Measurements from ENCODE around the gene AQP12A.

AQP12A gene

DNA sequence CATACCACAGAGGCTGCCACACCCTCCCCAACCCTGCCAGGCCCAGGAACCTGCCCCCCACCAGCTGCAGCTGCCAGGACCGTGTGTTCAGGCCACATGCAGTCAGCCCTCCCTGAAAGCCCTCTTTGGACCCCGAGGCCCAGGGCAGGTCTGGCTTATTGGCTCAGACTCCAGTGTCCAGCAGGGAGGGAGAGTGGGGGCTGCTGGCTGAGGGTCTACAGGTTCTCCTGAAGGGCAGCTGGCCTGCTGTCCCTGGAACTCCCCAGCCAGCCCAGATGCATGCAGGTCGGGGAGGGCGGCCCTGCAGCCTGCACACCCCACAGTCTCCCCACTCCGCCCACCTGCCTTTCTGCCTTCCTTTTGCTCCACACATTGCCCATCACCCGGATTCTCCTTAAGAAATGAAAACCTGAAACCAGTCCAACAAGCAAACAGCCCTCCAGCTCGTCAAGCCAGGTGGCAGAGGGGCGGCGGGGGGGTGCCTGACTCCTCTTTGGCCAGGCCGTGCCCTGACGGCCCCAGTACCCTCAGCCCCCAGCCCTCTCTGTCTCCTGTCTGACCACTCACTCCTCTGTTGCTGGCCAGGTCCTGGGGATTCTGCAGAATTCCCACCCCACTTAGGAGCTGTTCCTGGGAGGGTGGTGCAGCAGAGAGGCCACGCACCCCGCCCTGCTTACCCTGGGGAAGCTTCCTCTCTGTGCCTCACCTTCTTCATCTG, 48.4 kb upstream of the AQP12A start:
- no peak for DNase-seq (ENCODE audit: low spot score)
- no peak overlapping the region for H3K27ac ChIP-seq (replicated peaks; ENCODE audit: low read length)
- H3K9me3 ChIP-seq (replicated peaks in 1 of 2; ENCODE audit: control insufficient read depth in 2 of 2, insufficient read depth in 1 of 2, low read depth in 1 of 2, low read length in 2 of 2): no peaks in the 10 kb centered on the region
- no peak overlapping the region for H3K4me2 ChIP-seq (ENCODE audit: insufficient read depth, low read length, poor library complexity, severe bottlenecking)
- peak overlapping the region; percentile 76 for H3K18ac ChIP-seq (ENCODE audit: low read length)
- H4K8ac ChIP-seq (ENCODE audit: low read depth, low read length): no peak overlapping the region
- peaks cover 0 to 7% of the 10 kb centered on the region in 2 donors for H3K4me1 ChIP-seq (ENCODE audit: control insufficient read depth in 2 of 2, insufficient read depth in 1 of 2, low read depth in 1 of 2, low read length in 2 of 2)
- H2AFZ ChIP-seq (ENCODE audit: low read length): no peak overlapping the region
- H4K91ac ChIP-seq (ENCODE audit: low read depth, low read length, poor library complexity): no peak overlapping the region
- no peak overlapping the region for H3K4ac ChIP-seq (ENCODE audit: low read length)
- no peak overlapping the region for H2BK5ac ChIP-seq (ENCODE audit: low read length)
- no peaks in the 10 kb centered on the region for H3K36me3 ChIP-seq (replicated peaks in 1 of 2; ENCODE audit: control insufficient read depth in 2 of 2, insufficient read depth in 2 of 2, low read length in 2 of 2)
- H3K14ac ChIP-seq (ENCODE audit: low read length): peak overlapping the region; percentile 56
- H3K79me1 ChIP-seq (ENCODE audit: low read depth, low read length): peaks cover 3% of the 10 kb centered on the region
- peaks cover 0 to 33% (median 0%) of the 10 kb centered on the region in 3 experiments for H3K27me3 ChIP-seq (ENCODE audit: control insufficient read depth in 3 of 3, insufficient read depth in 3 of 3, low read depth in 1 of 3, low read length in 3 of 3)
- H3K23ac ChIP-seq (ENCODE audit: low read depth, low read length, poor library complexity): no peak overlapping the region
- WGBS, 2 donors (ENCODE audit: extremely low coverage in 2 of 2, insufficient read length in 2 of 2, insufficient replicate concordance in 1 of 2): no CpG with 5 or more reads among the region's 13 CpGs
- H2BK15ac ChIP-seq (ENCODE audit: low read length): peak overlapping the region; percentile 14
- H3K4me3 ChIP-seq (ENCODE audit: low read length in 2 of 2): no peak overlapping the region
- no peak overlapping the region for H2BK120ac ChIP-seq (ENCODE audit: low read depth, low read length)
- H2BK12ac ChIP-seq (ENCODE audit: low read length): no peak overlapping the region
- peak overlapping the region; percentile 63 for H3K9ac ChIP-seq (ENCODE audit: low read depth, low read length, poor library complexity)
- peak overlapping the region; percentile 63 for H2AK5ac ChIP-seq (ENCODE audit: low read depth, low read length)

DNA sequence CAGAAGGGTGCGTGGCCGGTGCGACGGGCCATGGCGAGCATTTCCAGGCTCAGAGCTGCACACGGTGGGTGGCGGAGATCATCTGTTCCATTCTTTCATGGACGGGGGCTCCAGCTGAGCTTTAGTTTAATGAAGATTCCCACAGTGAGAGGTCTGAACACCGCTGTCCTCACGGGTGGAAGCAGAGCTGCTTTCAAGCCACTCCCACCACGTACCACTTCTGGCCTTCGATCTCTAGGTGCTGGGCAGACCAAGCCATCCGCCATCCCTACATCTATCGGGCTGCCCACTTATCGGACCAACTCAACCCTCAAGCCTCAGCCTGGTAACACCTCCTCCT, 47.9 kb upstream of the AQP12A start:
- no peak overlapping the region for H2AFZ ChIP-seq (ENCODE audit: low read length)
- peaks cover 3% of the 10 kb centered on the region for H3K79me1 ChIP-seq (ENCODE audit: low read depth, low read length)
- no peak overlapping the region for H3K18ac ChIP-seq (ENCODE audit: low read length)
- H4K91ac ChIP-seq (ENCODE audit: low read depth, low read length, poor library complexity): no peak overlapping the region
- no peak overlapping the region for H2BK120ac ChIP-seq (ENCODE audit: low read depth, low read length)
- H3K27ac ChIP-seq (replicated peaks; ENCODE audit: low read length): no peak overlapping the region
- peaks cover 0 to 33% (median 0%) of the 10 kb centered on the region in 3 experiments for H3K27me3 ChIP-seq (ENCODE audit: control insufficient read depth in 3 of 3, insufficient read depth in 3 of 3, low read depth in 1 of 3, low read length in 3 of 3)
- peak overlapping the region; percentile 79 for H2BK5ac ChIP-seq (ENCODE audit: low read length)
- H3K4me2 ChIP-seq (ENCODE audit: insufficient read depth, low read length, poor library complexity, severe bottlenecking): no peak overlapping the region
- H3K4me3 ChIP-seq (ENCODE audit: low read length in 2 of 2): no peak overlapping the region
- H3K23ac ChIP-seq (ENCODE audit: low read depth, low read length, poor library complexity): no peak overlapping the region
- peak overlapping the region; percentile 63 for H3K9ac ChIP-seq (ENCODE audit: low read depth, low read length, poor library complexity)
- H4K8ac ChIP-seq (ENCODE audit: low read depth, low read length): no peak overlapping the region
- peak overlapping the region; percentile 49 for H2AK5ac ChIP-seq (ENCODE audit: low read depth, low read length)
- WGBS, 2 donors (ENCODE audit: extremely low coverage in 2 of 2, insufficient read length in 2 of 2, insufficient replicate concordance in 1 of 2): no CpG with 5 or more reads among the region's 15 CpGs
- no peak overlapping the region for H3K4ac ChIP-seq (ENCODE audit: low read length)
- H3K9me3 ChIP-seq (replicated peaks in 1 of 2; ENCODE audit: control insufficient read depth in 2 of 2, insufficient read depth in 1 of 2, low read depth in 1 of 2, low read length in 2 of 2): no peaks in the 10 kb centered on the region
- no peaks in the 10 kb centered on the region for H3K36me3 ChIP-seq (replicated peaks in 1 of 2; ENCODE audit: control insufficient read depth in 2 of 2, insufficient read depth in 2 of 2, low read length in 2 of 2)
- DNase-seq (ENCODE audit: low spot score): no peak
- peaks cover 4 to 9% of the 10 kb centered on the region in 2 donors for H3K4me1 ChIP-seq (ENCODE audit: control insufficient read depth in 2 of 2, insufficient read depth in 1 of 2, low read depth in 1 of 2, low read length in 2 of 2)
- no peak overlapping the region for H2BK12ac ChIP-seq (ENCODE audit: low read length)
- H2BK15ac ChIP-seq (ENCODE audit: low read length): peak overlapping the region; percentile 14
- H3K14ac ChIP-seq (ENCODE audit: low read length): no peak overlapping the region

DNA sequence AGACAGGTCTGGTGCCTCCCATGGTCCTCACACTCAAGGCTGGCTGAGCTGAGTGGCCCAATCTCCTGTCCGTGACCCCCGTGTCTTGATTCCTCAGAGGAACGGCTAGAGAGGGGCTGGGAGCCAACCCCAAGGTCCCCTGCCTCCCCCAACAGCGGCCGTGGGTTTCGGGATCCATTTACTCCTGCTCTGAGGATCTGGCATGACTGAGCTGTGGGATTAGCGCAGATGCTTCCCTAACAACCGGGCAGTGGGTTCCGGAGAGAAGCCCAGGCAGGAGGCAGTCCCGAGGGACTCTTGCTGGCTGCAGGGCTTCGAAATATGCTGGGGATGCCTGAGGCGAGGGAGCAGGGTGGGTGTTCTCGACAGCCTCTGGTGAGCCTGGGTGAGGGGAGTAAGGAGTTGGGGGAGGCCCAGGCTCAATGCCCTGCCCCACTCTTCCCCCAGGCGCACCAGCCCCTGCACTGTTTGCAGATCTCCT, 47.5 kb upstream of the AQP12A start:
- DNase-seq (ENCODE audit: low spot score): no peak
- no CpG with 5 or more reads among the region's 14 CpGs for WGBS, 2 donors (ENCODE audit: extremely low coverage in 2 of 2, insufficient read length in 2 of 2, insufficient replicate concordance in 1 of 2)
- H3K4me1 ChIP-seq (ENCODE audit: control insufficient read depth in 2 of 2, insufficient read depth in 1 of 2, low read depth in 1 of 2, low read length in 2 of 2): peaks cover 4 to 11% of the 10 kb centered on the region in 2 donors

DNA sequence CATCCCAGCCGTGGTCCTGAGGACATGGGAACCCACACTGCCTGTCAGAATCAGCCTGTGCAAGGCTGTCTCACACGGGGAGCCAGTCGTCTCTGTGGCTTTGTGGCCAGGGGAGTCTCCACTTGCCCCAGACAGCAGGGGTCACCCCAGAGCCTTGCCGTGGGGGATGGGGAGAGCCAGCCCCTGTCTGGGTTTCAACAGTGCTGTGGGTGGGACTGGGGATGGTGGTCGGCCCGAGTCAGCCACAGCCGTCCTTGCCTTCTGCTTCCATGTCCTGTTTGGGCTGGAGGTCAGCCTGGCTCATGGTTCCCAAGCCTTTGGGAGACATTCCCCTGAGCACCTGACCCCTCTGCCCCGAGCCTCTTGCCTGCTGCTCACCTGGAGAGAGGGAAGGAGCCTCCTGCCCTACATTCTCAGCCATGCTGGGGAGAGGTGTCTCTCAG, 46.8 kb upstream of the AQP12A start:
- Histone ChIP-seq H4K91ac (ENCODE audit: low read depth, low read length, poor library complexity) (no peak overlapping the region), H3K36me3 (replicated peaks in 1 of 2; ENCODE audit: control insufficient read depth in 2 of 2, insufficient read depth in 2 of 2, low read length in 2 of 2) (no peaks in the 10 kb centered on the region), H3K27ac (replicated peaks; ENCODE audit: low read length) (no peak overlapping the region), H3K23ac (ENCODE audit: low read depth, low read length, poor library complexity) (no peak overlapping the region), H3K14ac (ENCODE audit: low read length) (peak overlapping the region; percentile 38), H4K8ac (ENCODE audit: low read depth, low read length) (peak overlapping the region; percentile 17), H2BK15ac (ENCODE audit: low read length) (peak overlapping the region; percentile 71), H3K9me3 (replicated peaks in 1 of 2; ENCODE audit: control insufficient read depth in 2 of 2, insufficient read depth in 1 of 2, low read depth in 1 of 2, low read length in 2 of 2) (no peaks in the 10 kb centered on the region), H2AK5ac (ENCODE audit: low read depth, low read length) (peak overlapping the region; percentile 68), H2BK120ac (ENCODE audit: low read depth, low read length) (no peak overlapping the region), H3K4me3 (ENCODE audit: low read length in 2 of 2) (no peak overlapping the region), H3K18ac (ENCODE audit: low read length) (peak overlapping the region; percentile 64), H3K79me1 (ENCODE audit: low read depth, low read length) (peaks cover 3% of the 10 kb centered on the region), H3K4me1 (ENCODE audit: control insufficient read depth in 2 of 2, insufficient read depth in 1 of 2, low read depth in 1 of 2, low read length in 2 of 2) (peaks cover 4 to 11% of the 10 kb centered on the region in 2 donors), H3K4ac (ENCODE audit: low read length) (no peak overlapping the region), H2AFZ (ENCODE audit: low read length) (no peak overlapping the region), H3K9ac (ENCODE audit: low read depth, low read length, poor library complexity) (peak overlapping the region; percentile 44), H2BK5ac (ENCODE audit: low read length) (no peak overlapping the region), H3K27me3 (ENCODE audit: control insufficient read depth in 3 of 3, insufficient read depth in 3 of 3, low read depth in 1 of 3, low read length in 3 of 3) (peaks cover 0 to 41% (median 0%) of the 10 kb centered on the region in 3 experiments), H2BK12ac (ENCODE audit: low read length) (peak overlapping the region; percentile 75), H3K4me2 (ENCODE audit: insufficient read depth, low read length, poor library complexity, severe bottlenecking) (no peak overlapping the region)
- no CpG with 5 or more reads among the region's 8 CpGs for WGBS, 2 donors (ENCODE audit: extremely low coverage in 2 of 2, insufficient read length in 2 of 2, insufficient replicate concordance in 1 of 2)
- no peak for DNase-seq (ENCODE audit: low spot score)

More for the DNA sequence above, 47.5 kb upstream of the AQP12A start:
- Histone ChIP-seq H2AFZ (ENCODE audit: low read length) (no peak overlapping the region), H3K4ac (ENCODE audit: low read length) (no peak overlapping the region), H3K9ac (ENCODE audit: low read depth, low read length, poor library complexity) (no peak overlapping the region), H3K4me2 (ENCODE audit: insufficient read depth, low read length, poor library complexity, severe bottlenecking) (no peak overlapping the region), H4K8ac (ENCODE audit: low read depth, low read length) (no peak overlapping the region), H3K14ac (ENCODE audit: low read length) (no peak overlapping the region), H2AK5ac (ENCODE audit: low read depth, low read length) (peak overlapping the region; percentile 15), H3K18ac (ENCODE audit: low read length) (no peak overlapping the region), H2BK12ac (ENCODE audit: low read length) (peak overlapping the region; percentile 75), H3K79me1 (ENCODE audit: low read depth, low read length) (peaks cover 3% of the 10 kb centered on the region), H2BK15ac (ENCODE audit: low read length) (no peak overlapping the region), H2BK5ac (ENCODE audit: low read length) (peak overlapping the region; percentile 79), H4K91ac (ENCODE audit: low read depth, low read length, poor library complexity) (no peak overlapping the region), H3K27ac (replicated peaks; ENCODE audit: low read length) (no peak overlapping the region), H3K36me3 (replicated peaks in 1 of 2; ENCODE audit: control insufficient read depth in 2 of 2, insufficient read depth in 2 of 2, low read length in 2 of 2) (no peaks in the 10 kb centered on the region), H3K4me3 (ENCODE audit: low read length in 2 of 2) (no peak overlapping the region), H3K9me3 (replicated peaks in 1 of 2; ENCODE audit: control insufficient read depth in 2 of 2, insufficient read depth in 1 of 2, low read depth in 1 of 2, low read length in 2 of 2) (no peaks in the 10 kb centered on the region), H3K23ac (ENCODE audit: low read depth, low read length, poor library complexity) (no peak overlapping the region), H2BK120ac (ENCODE audit: low read depth, low read length) (no peak overlapping the region), H3K27me3 (ENCODE audit: control insufficient read depth in 3 of 3, insufficient read depth in 3 of 3, low read depth in 1 of 3, low read length in 3 of 3) (peaks cover 0 to 34% (median 0%) of the 10 kb centered on the region in 3 experiments)
